Spleen (tissue), 11 donors: ENCODE data around the gene ADRA2B. TPM values are rescaled to one million over a fixed set of nuclear protein-coding genes. Genes with fewer than 3 reads are reported as not detected.

ENCODE experiments used
- DNase-seq: peaks from one replicate; pipeline ENCODE4 v3.0.0-alpha.2; 2020
- H3K27ac ChIP-seq, 8 donors: fragments of 200-600 bp; sonication (generic) in 7 of 8; 1 replicate in 4 of 8; 2 replicates in 4 of 8; pipeline versions ENCODE4 v1.5.0 to v1.8.0; 2016 to 2021; ENCODE audit warnings: inconsistent platforms in 4 of 8, mild to moderate bottlenecking in 4 of 8, moderate library complexity in 1 of 8
- H3K27me3 ChIP-seq, 7 donors: fragments of 200-600 bp; sonication (generic) in 6 of 7; replicated peaks in 1 of 7; 1 replicate in 4 of 7; 2 replicates in 3 of 7; pipeline versions ENCODE4 v1.5.0 to v1.8.0; 2016 to 2021; ENCODE audit warnings: inconsistent platforms in 3 of 7, mild to moderate bottlenecking in 1 of 7
- H3K36me3 ChIP-seq, 6 donors: fragments of 200-600 bp; sonication (generic) in 5 of 6; 1 replicate in 4 of 6; 2 replicates in 2 of 6; pipeline versions ENCODE4 v1.5.0 to v1.8.0; 2016 to 2021; ENCODE audit warnings: inconsistent platforms in 2 of 6
- H3K4me1 ChIP-seq, 6 donors: fragments of 200-600 bp; sonication (generic) in 5 of 6; 1 replicate in 3 of 6; 2 replicates in 3 of 6; pipeline versions ENCODE4 v1.5.0 to v1.8.0; 2016 to 2021; ENCODE audit warnings: inconsistent platforms in 3 of 6
- H3K4me3 ChIP-seq, 8 donors: fragments of 200-600 bp; sonication (generic) in 7 of 8; 1 replicate in 4 of 8; 2 replicates in 4 of 8; pipeline versions ENCODE4 v1.5.0 to v1.8.0; 2016 to 2021; ENCODE audit warnings: inconsistent platforms in 4 of 8, mild to moderate bottlenecking in 4 of 8, moderate library complexity in 2 of 8
- H3K9me3 ChIP-seq, 8 donors: fragments of 200-600 bp; sonication (generic) in 7 of 8; 1 replicate in 4 of 8; 2 replicates in 4 of 8; pipeline versions ENCODE4 v1.5.0 to v1.8.0; 2016 to 2021; ENCODE audit warnings: inconsistent platforms in 4 of 8
- POLR2A ChIP-seq, 3 donors: fragments of 450-650 bp; IDR thresholded peaks; one replicate each; pipeline ENCODE4 v1.5.1; 2017; ENCODE audit warnings: antibody characterized with exemption in 3 of 3, mild to moderate bottlenecking in 1 of 3
- POLR2AphosphoS5 ChIP-seq, 3 donors: sonication (generic); formaldehyde crosslinking; IDR thresholded peaks; one replicate each; pipeline ENCODE4 v1.5.1; 2017; ENCODE audit warnings: antibody characterized with exemption in 3 of 3
- WGBS, 5 donors: extraction: QIAGEN DNeasy Blood & Tissue Kit in 3 of 5; methylation state at CpG; one replicate each; pipeline versions ENCODE4 v1.1.5 to v1.1.7; 2013 to 2018; 5-methylcytosine and 5-hydroxymethylcytosine counted together
- intact Hi-C: fragments of 100-400 bp; cut with DNase I; formaldehyde crosslinking; loops from one replicate; pipeline ENCODE4 v1.15.0; 2023; ENCODE audit warnings: low total_unique reads
- polyA plus RNA-seq, 3 donors: library from polyadenylated mRNA; stranded (reverse); fragments of 200-250 nt; gene quantifications; one replicate each; pipeline ENCODE4 v1.2.1, GENCODE V29; 2013
- total RNA-seq, 7 donors: library from RNA; depleted of rRNA in 3 of 7; stranded (reverse); fragments of >200 nt in 3 of 7; fragmentation: NEBNext Ultra II Directional in 4 of 7; extraction: Animal tissue kit (Norgen Biotek cat#: 25700) in 4 of 7; gene quantifications; one replicate each; pipeline versions ENCODE4 v1.1.0 to v1.2.1, GENCODE V29; 2016 to 2021
- TF ChIP-seq, protein P1 (sequence below), 11 experiments: fragments of 200-600 bp in 7 of 11; fragments of 450-650 bp in 4 of 11; sonication (generic) in 4 of 11; IDR thresholded peaks in 8 of 11; conservative IDR thresholded peaks in 3 of 11; 1 replicate in 7 of 11; 2 replicates in 4 of 11; pipeline versions ENCODE4 v1.4.0 to v1.8.0; 2016 to 2021; ENCODE audit warnings: antibody characterized with exemption in 11 of 11, inconsistent platforms in 4 of 11, mild to moderate bottlenecking in 1 of 11
- donor health status: healthy with polysubstance abuse.
- donor health status: DM: no; HTN: no; CAD: no; lungs with moderate emphysema.
- donor health status: DM: no; HTN: no; CAD: no.
- donor health status: Bipolar disorder and iron deficiency.
- donor health status: healthy.
- donor health status: DM: no; HTN: no; CAD: no.
- donor health status: DM: yes; HTN: yes; CAD: no.

Gene ADRA2B
- total and polyA plus RNA-seq, 10 donors: 1.8 to 14.2 (median 5.2) TPM

- intact Hi-C loops: no loop called here
- H3K4me3 ChIP-seq: no peak overlapping the region
- WGBS, 5 donors: 78 to 83% (median 82%) methylated on average over 13 of the region's 13 CpGs
- no peaks in the 10 kb centered on the region for H3K36me3 ChIP-seq
- H3K9me3 ChIP-seq: no peaks in the 10 kb centered on the region
- no peaks in the 10 kb centered on the region for H3K27me3 ChIP-seq
- peak; percentile 74 for DNase-seq
- peaks cover 16 to 67% (median 43%) of the 10 kb centered on the region in 6 donors for H3K4me1 ChIP-seq
- H3K27ac ChIP-seq: no peak overlapping the region
- TF ChIP-seq, protein P1, sequence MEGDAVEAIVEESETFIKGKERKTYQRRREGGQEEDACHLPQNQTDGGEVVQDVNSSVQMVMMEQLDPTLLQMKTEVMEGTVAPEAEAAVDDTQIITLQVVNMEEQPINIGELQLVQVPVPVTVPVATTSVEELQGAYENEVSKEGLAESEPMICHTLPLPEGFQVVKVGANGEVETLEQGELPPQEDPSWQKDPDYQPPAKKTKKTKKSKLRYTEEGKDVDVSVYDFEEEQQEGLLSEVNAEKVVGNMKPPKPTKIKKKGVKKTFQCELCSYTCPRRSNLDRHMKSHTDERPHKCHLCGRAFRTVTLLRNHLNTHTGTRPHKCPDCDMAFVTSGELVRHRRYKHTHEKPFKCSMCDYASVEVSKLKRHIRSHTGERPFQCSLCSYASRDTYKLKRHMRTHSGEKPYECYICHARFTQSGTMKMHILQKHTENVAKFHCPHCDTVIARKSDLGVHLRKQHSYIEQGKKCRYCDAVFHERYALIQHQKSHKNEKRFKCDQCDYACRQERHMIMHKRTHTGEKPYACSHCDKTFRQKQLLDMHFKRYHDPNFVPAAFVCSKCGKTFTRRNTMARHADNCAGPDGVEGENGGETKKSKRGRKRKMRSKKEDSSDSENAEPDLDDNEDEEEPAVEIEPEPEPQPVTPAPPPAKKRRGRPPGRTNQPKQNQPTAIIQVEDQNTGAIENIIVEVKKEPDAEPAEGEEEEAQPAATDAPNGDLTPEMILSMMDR (IDR thresholded peaks at IDR 0.05 in 8 of 11, conservative IDR thresholded peaks at IDR 0.05 in 3 of 11): no peak
- TF ChIP-seq POLR2AphosphoS5 (IDR thresholded peaks at IDR 0.05) (no peak), POLR2A (IDR thresholded peaks at IDR 0.05) (no peak)
Measured at GRCh38 chr2:96152304-96153161, 36.2 kb upstream of the ADRA2B start.

- intact Hi-C loops: no loop called here
- H3K4me1 ChIP-seq: peaks cover 16 to 67% (median 43%) of the 10 kb centered on the region in 6 donors
- peak; percentile 51 for DNase-seq
- H3K9me3 ChIP-seq: no peaks in the 10 kb centered on the region
- H3K36me3 ChIP-seq: no peaks in the 10 kb centered on the region
- WGBS, 5 donors: 78 to 87% (median 84%) methylated on average over 9 of the region's 9 CpGs
- TF ChIP-seq POLR2AphosphoS5 (IDR thresholded peaks at IDR 0.05): no peak
- TF ChIP-seq, protein P1 (IDR thresholded peaks at IDR 0.05 in 8 of 11, conservative IDR thresholded peaks at IDR 0.05 in 3 of 11): no peak
- TF ChIP-seq POLR2A (IDR thresholded peaks at IDR 0.05): no peak
- H3K27me3 ChIP-seq: no peaks in the 10 kb centered on the region
- no peak overlapping the region for H3K4me3 ChIP-seq
- peak overlapping the region in 3 of 8 donors; percentile 30 to 51 (median 48) for H3K27ac ChIP-seq
Measured at GRCh38 chr2:96151595-96152303, 35.4 kb upstream of the ADRA2B start.

- H3K27me3 ChIP-seq: no peaks in the 10 kb centered on the region
- peak; percentile 71 for DNase-seq
- intact Hi-C loops: no loop called here
- WGBS, 5 donors: 87 to 93% (median 89%) methylated on average over 10 to 14 of the region's 14 CpGs
- no peaks in the 10 kb centered on the region for H3K36me3 ChIP-seq
- H3K4me3 ChIP-seq: no peak overlapping the region
- H3K27ac ChIP-seq: peak overlapping the region in 3 of 8 donors; percentile 30 to 51 (median 48)
- TF ChIP-seq, protein P1 (IDR thresholded peaks at IDR 0.05 in 8 of 11, conservative IDR thresholded peaks at IDR 0.05 in 3 of 11): no peak
- TF ChIP-seq POLR2A (IDR thresholded peaks at IDR 0.05) (no peak), POLR2AphosphoS5 (IDR thresholded peaks at IDR 0.05) (no peak)
- no peaks in the 10 kb centered on the region for H3K9me3 ChIP-seq
- H3K4me1 ChIP-seq: peaks cover 23 to 67% (median 43%) of the 10 kb centered on the region in 6 donors
Measured at GRCh38 chr2:96150791-96151594, 34.6 kb upstream of the ADRA2B start.
